ENCODE results near the gene LRTM1.

DNA sequence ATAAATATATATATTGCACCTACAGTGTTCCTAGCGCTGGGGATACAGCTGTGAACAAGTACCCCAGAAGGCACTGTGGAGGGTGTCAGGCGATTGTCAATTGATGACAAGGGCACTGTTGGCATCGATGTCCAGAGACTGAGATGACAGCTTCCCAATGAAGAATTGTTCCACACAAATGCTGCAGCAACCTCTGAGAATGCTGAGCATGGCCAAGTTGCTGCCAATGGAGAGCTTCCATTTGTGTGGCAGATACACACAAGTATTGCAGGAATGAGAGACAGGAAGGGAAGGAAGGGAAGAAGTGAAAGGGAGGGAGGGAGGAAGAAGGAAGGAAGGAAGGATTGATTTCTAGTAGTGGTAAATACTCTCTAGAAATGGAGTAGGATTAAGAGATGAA is 21.9 kb downstream of the LRTM1 start:
- TF ChIP-seq, protein P1, sequence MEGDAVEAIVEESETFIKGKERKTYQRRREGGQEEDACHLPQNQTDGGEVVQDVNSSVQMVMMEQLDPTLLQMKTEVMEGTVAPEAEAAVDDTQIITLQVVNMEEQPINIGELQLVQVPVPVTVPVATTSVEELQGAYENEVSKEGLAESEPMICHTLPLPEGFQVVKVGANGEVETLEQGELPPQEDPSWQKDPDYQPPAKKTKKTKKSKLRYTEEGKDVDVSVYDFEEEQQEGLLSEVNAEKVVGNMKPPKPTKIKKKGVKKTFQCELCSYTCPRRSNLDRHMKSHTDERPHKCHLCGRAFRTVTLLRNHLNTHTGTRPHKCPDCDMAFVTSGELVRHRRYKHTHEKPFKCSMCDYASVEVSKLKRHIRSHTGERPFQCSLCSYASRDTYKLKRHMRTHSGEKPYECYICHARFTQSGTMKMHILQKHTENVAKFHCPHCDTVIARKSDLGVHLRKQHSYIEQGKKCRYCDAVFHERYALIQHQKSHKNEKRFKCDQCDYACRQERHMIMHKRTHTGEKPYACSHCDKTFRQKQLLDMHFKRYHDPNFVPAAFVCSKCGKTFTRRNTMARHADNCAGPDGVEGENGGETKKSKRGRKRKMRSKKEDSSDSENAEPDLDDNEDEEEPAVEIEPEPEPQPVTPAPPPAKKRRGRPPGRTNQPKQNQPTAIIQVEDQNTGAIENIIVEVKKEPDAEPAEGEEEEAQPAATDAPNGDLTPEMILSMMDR (IDR thresholded peaks at IDR 0.05) = no peak
- TF ChIP-seq POLR2A (IDR thresholded peaks at IDR 0.05) = no peak
